ENCODE results near the gene TBCD. TPM values are rescaled to one million over a fixed set of nuclear protein-coding genes. Genes with fewer than 3 reads are reported as not detected.

The TBCD gene
- polyA plus RNA-seq, 1 donor from 2014 or later: 67.2 TPM

GRCh38 chr17:82718986-82719685 lies 32.7 kb upstream of the TBCD start:
- H3K36me3 ChIP-seq (ENCODE audit: insufficient read depth, low read length): peaks cover 5% of the 10 kb centered on the region
- H3F3A ChIP-seq (ENCODE audit: insufficient read depth, low read length, poor library complexity, severe bottlenecking): no peaks in the 10 kb centered on the region
- H3K27me3 ChIP-seq (ENCODE audit: insufficient read depth, low read depth, low read length): no peaks in the 10 kb centered on the region
- H3K27ac ChIP-seq (ENCODE audit: low read length): no peak overlapping the region
- no peaks in the 10 kb centered on the region for H4K20me1 ChIP-seq (ENCODE audit: insufficient read depth)
- no peak overlapping the region for H2AFZ ChIP-seq (ENCODE audit: low read depth, low read length)
- H3K9me3 ChIP-seq (ENCODE audit: low read length): no peaks in the 10 kb centered on the region
- H3K4me2 ChIP-seq (ENCODE audit: low read length): no peak overlapping the region
- H3K9me2 ChIP-seq (ENCODE audit: insufficient read depth, low read length): no peaks in the 10 kb centered on the region
- H3K9ac ChIP-seq (ENCODE audit: low read length): no peak overlapping the region
- H3K4me3 ChIP-seq (ENCODE audit: low read length): no peak overlapping the region
- H3K79me2 ChIP-seq (replicated peaks; ENCODE audit: insufficient read depth, low read length): peaks cover 7% of the 10 kb centered on the region
- TF ChIP-seq SMC3 (conservative IDR thresholded peaks at IDR 0.05; ENCODE audit: poor library complexity) (no peak), RAD21 (conservative IDR thresholded peaks at IDR 0.05) (no peak), EP300 (conservative IDR thresholded peaks at IDR 0.05; ENCODE audit: poor library complexity, severe bottlenecking) (no peak), TAF1 (IDR thresholded peaks at IDR 0.05; ENCODE audit: low read depth) (no peak), EZH2 (IDR thresholded peaks at IDR 0.05; ENCODE audit: borderline replicate concordance, insufficient read depth, low read length, poor library complexity, severe bottlenecking) (no peak), MXI1 (conservative IDR thresholded peaks at IDR 0.05; ENCODE audit: poor library complexity, severe bottlenecking) (no peak), POLR2AphosphoS5 (IDR thresholded peaks at IDR 0.05) (no peak), CTCF (IDR thresholded peaks at IDR 0.05; ENCODE audit: poor library complexity, severe bottlenecking) (no peak), REST (IDR thresholded peaks at IDR 0.05; ENCODE audit: borderline replicate concordance) (no peak)

GRCh38 chr17:82720204-82720603 lies 31.7 kb upstream of the TBCD start:
- H3K9ac ChIP-seq (ENCODE audit: low read length): no peak overlapping the region
- H3K36me3 ChIP-seq (ENCODE audit: insufficient read depth, low read length): peaks cover 5% of the 10 kb centered on the region
- no peaks in the 10 kb centered on the region for H4K20me1 ChIP-seq (ENCODE audit: insufficient read depth)
- H3K27ac ChIP-seq (ENCODE audit: low read length): no peak overlapping the region
- H3K4me2 ChIP-seq (ENCODE audit: low read length): no peak overlapping the region
- no peaks in the 10 kb centered on the region for H3K9me2 ChIP-seq (ENCODE audit: insufficient read depth, low read length)
- H3K27me3 ChIP-seq (ENCODE audit: insufficient read depth, low read depth, low read length): no peaks in the 10 kb centered on the region
- TF ChIP-seq CTCF (IDR thresholded peaks at IDR 0.05; ENCODE audit: poor library complexity, severe bottlenecking): no peak
- TF ChIP-seq TAF1 (IDR thresholded peaks at IDR 0.05; ENCODE audit: low read depth): no peak
- H3K4me3 ChIP-seq (ENCODE audit: low read length): no peak overlapping the region
- H3K9me3 ChIP-seq (ENCODE audit: low read length): no peaks in the 10 kb centered on the region
- no peaks in the 10 kb centered on the region for H3F3A ChIP-seq (ENCODE audit: insufficient read depth, low read length, poor library complexity, severe bottlenecking)
- peaks cover 7% of the 10 kb centered on the region for H3K79me2 ChIP-seq (replicated peaks; ENCODE audit: insufficient read depth, low read length)
- no peak overlapping the region for H2AFZ ChIP-seq (ENCODE audit: low read depth, low read length)

Measured in neural cell (in vitro differentiated cells).